Heart left ventricle (tissue), 16 donors: ENCODE measurements around the gene HSPB6. TPM values are rescaled to one million over a fixed set of nuclear protein-coding genes. Genes with fewer than 3 reads are reported as not detected.
A peak's percentile ranks its signal among the peaks of the same experiment; 100 is the strongest.

ENCODE experiments used
- ATAC-seq, 4 donors: fragments of 200-7000 bp; cut with Tn5 transposase; one replicate each; pipeline ENCODE4 v1.9.1; 2020 to 2022; ENCODE audit warnings: moderate library complexity in 4 of 4, mild to moderate bottlenecking in 3 of 4, moderate number of reproducible peaks in 1 of 4
- DNase-seq, 5 donors: peaks; one replicate each; pipeline ENCODE4 v3.0.0-alpha.2; 2020
- H3K27ac ChIP-seq, 12 donors: fragments of 200-600 bp; sonication (generic) in 4 of 12; one replicate each; pipeline versions ENCODE4 v1.5.0 to v1.8.0; 2016 to 2022; ENCODE audit warnings: mild to moderate bottlenecking in 2 of 12
- H3K27me3 ChIP-seq, 9 donors: fragments of 200-600 bp; sonication (generic) in 2 of 9; one replicate each; pipeline versions ENCODE4 v1.5.1 to v1.8.0; 2016 to 2022; ENCODE audit warnings: mild to moderate bottlenecking in 3 of 9
- H3K36me3 ChIP-seq, 9 donors: fragments of 200-600 bp; sonication (generic) in 2 of 9; one replicate each; pipeline versions ENCODE4 v1.5.0 to v1.8.0; 2018 to 2022; ENCODE audit warnings: mild to moderate bottlenecking in 2 of 9
- H3K4me1 ChIP-seq, 12 donors: fragments of 200-600 bp; sonication (generic) in 4 of 12; one replicate each; pipeline versions ENCODE4 v1.5.0 to v1.8.0; 2016 to 2022; ENCODE audit warnings: mild to moderate bottlenecking in 3 of 12
- H3K4me3 ChIP-seq, 12 donors: fragments of 200-600 bp; sonication (generic) in 4 of 12; one replicate each; pipeline versions ENCODE4 v1.5.0 to v1.8.0; 2017 to 2022; ENCODE audit warnings: mild to moderate bottlenecking in 9 of 12, moderate library complexity in 4 of 12
- H3K9me3 ChIP-seq, 12 donors: fragments of 200-600 bp; sonication (generic) in 4 of 12; one replicate each; pipeline versions ENCODE4 v1.5.0 to v1.8.0; 2016 to 2022; ENCODE audit warnings: mild to moderate bottlenecking in 1 of 12
- CTCF ChIP-seq, 12 donors: fragments of 200-600 bp; sonication (generic) in 4 of 12; IDR thresholded peaks; one replicate each; pipeline versions ENCODE4 v1.5.0 to v1.8.0; 2018 to 2022; ENCODE audit warnings: antibody characterized with exemption in 12 of 12, mild to moderate bottlenecking in 5 of 12
- POLR2A ChIP-seq, 2 donors: fragments of 450-650 bp; IDR thresholded peaks; one replicate each; pipeline ENCODE4 v1.6.1; 2017; ENCODE audit warnings: antibody characterized with exemption in 2 of 2, mild to moderate bottlenecking in 2 of 2, moderate library complexity in 2 of 2
- WGBS, 4 donors: extraction: QIAGEN DNeasy Blood & Tissue Kit in 2 of 4; methylation state at CpG; one replicate each; pipeline versions ENCODE4 v1.1.5 to v1.1.7; 2013 to 2018; 5-methylcytosine and 5-hydroxymethylcytosine counted together
- intact Hi-C, 10 donors: fragments of 100-400 bp; cut with DNase I; formaldehyde crosslinking; loops; one replicate each; pipeline versions ENCODE4 v1.11.1 to v1.14.2; 2022
- polyA plus RNA-seq, 2 donors: library from polyadenylated mRNA; stranded (reverse); fragments of 200-250 nt; gene quantifications; one replicate each; pipeline ENCODE4 v1.2.3, GENCODE V29; 2013
- total RNA-seq, 9 donors: library from RNA; depleted of rRNA in 2 of 9; stranded (reverse); fragments of >200 nt in 2 of 9; fragmentation: NEBNext Ultra II Directional in 3 of 9; extraction: Animal tissue kit (Norgen Biotek cat#: 25700) in 3 of 9; gene quantifications; one replicate each; pipeline versions ENCODE4 v1.1.0 to v1.2.4, GENCODE V29; 2016 to 2023
- donor health status: ischemic (EF 13 %, LVEDD 7.1; RV severe dilation, severe dysfunction).
- donor health status: healthy with polysubstance abuse.
- donor health status: DM: no; HTN: yes; CAD: no.
- donor health status: DM: no; HTN: no; CAD: no.
- donor health status: ischemic (EF 25% LVEDD 6.9; RV normal size, moderate dysfunction).
- donor health status: ischemic (EF 25% LVEDD 5.7; RV mildly dilated, moderate dysfunction).
- donor health status: healthy.
- donor health status: DM: yes; HTN: yes; CAD: no.
- donor health status: ischemic (EF 35%, LVEDD 5.7; RV mildly dilated, moderate dysfunction).
- donor health status: nonischemic (EF 11% LVEDD 7.7; RV severe dilation, severe dysfunction).
- donor health status: DM: yes; HTN: yes; CAD: no.
- donor health status: PGD.
- donor health status: ischemic (EF 29% LVEDD 5.4; RV normal size, mild dysfunction).
- donor health status: nonischemic (EF 23%, LVEDD 6.1; RV moderate dilation, normal function).

HSPB6 gene
- total and polyA plus RNA-seq, 11 donors: 156 to 1,012 (median 585) TPM

GRCh38 chr19:35777961-35778360 is 21.1 kb upstream of the HSPB6 start:
- no peak overlapping the region for H3K27ac ChIP-seq
- no peaks in the 10 kb centered on the region for H3K27me3 ChIP-seq
- H3K36me3 ChIP-seq: peaks cover 0 to 46% (median 12%) of the 10 kb centered on the region in 9 donors
- intact Hi-C loops: loop anchor here in 2 of 10 donors (10.0 kb wide), 2 partner anchors 107 to 157 kb away; partner anchors contain the start of gene LRFN3 (in 1 of the 2)
- H3K4me1 ChIP-seq: peaks cover 0 to 17% (median 5%) of the 10 kb centered on the region in 12 donors
- 79 to 97% (median 91%) methylated on average over 7 of the region's 7 CpGs for WGBS, 4 donors
- ATAC-seq (no peak), DNase-seq (no peak)
- TF ChIP-seq POLR2A (IDR thresholded peaks at IDR 0.05) (no peak), CTCF (IDR thresholded peaks at IDR 0.05) (no peak)
- no peak overlapping the region for H3K4me3 ChIP-seq
- no peaks in the 10 kb centered on the region for H3K9me3 ChIP-seq

- intact Hi-C loops: loop anchor here in 2 of 10 donors (10.0 kb wide), 2 partner anchors 108 to 158 kb away; partner anchors contain the start of gene LRFN3 (in 1 of the 2)
- no peak for TF ChIP-seq CTCF (IDR thresholded peaks at IDR 0.05)
- TF ChIP-seq POLR2A (IDR thresholded peaks at IDR 0.05): no peak
- no peak overlapping the region for H3K4me3 ChIP-seq
- ATAC-seq (no peak), DNase-seq (no peak)
- no peaks in the 10 kb centered on the region for H3K27me3 ChIP-seq
- no peak overlapping the region for H3K27ac ChIP-seq
- no peaks in the 10 kb centered on the region for H3K9me3 ChIP-seq
- 66 to 76% (median 74%) methylated on average over 17 to 19 of the region's 19 CpGs for WGBS, 4 donors
- peaks cover 0 to 17% (median 5%) of the 10 kb centered on the region in 12 donors for H3K4me1 ChIP-seq
- peaks cover 0 to 39% (median 10%) of the 10 kb centered on the region in 9 donors for H3K36me3 ChIP-seq
Observed at GRCh38 chr19:35777086-35777841, 20.4 kb upstream of the HSPB6 start.

GRCh38 chr19:35776102-35776788 is 19.4 kb upstream of the HSPB6 start:
- TF ChIP-seq POLR2A (IDR thresholded peaks at IDR 0.05) (no peak), CTCF (IDR thresholded peaks at IDR 0.05) (no peak)
- Histone ChIP-seq H3K4me3 (peak overlapping the region; percentile 68 to 99 (median 92)), H3K27me3 (no peaks in the 10 kb centered on the region), H3K36me3 (peaks cover 0 to 31% (median 9%) of the 10 kb centered on the region in 9 donors), H3K9me3 (no peaks in the 10 kb centered on the region), H3K4me1 (peaks cover 0 to 17% (median 5%) of the 10 kb centered on the region in 12 donors), H3K27ac (peak overlapping the region in 3 of 12 donors; percentile 1 to 77 (median 58))
- ATAC-seq (no peak), DNase-seq (no peak)
- intact Hi-C loops: loop anchor here in 2 of 10 donors (10.0 kb wide), 2 partner anchors 109 to 159 kb away; partner anchors contain the start of gene LRFN3 (in 1 of the 2)
- 56 to 62% (median 57%) methylated on average over 13 of the region's 13 CpGs for WGBS, 4 donors
